HFFc6 (cell line): ENCODE data around the gene LHPP. TPM values are rescaled to one million over a fixed set of nuclear protein-coding genes. Genes with fewer than 3 reads are reported as not detected.
A peak's percentile ranks its signal among the peaks of the same experiment; 100 is the strongest.

Experiments used
- DNase-seq: peaks from one replicate; pipeline ENCODE4 v3.0.0-alpha.2; 2018
- H3K27ac Mint-ChIP-seq: 2 replicates; pipeline ENCODE4 v1.8.0; 2020; ENCODE audit warnings: mild to moderate bottlenecking, mixed read lengths
- H3K27me3 Mint-ChIP-seq: 2 replicates; pipeline ENCODE4 v1.8.0; 2021; ENCODE audit warnings: mild to moderate bottlenecking, moderate library complexity, mixed read lengths; ENCODE audit not compliant: insufficient read depth
- H3K36me3 Mint-ChIP-seq: 2 replicates; pipeline ENCODE4 v1.8.0; 2021; ENCODE audit warnings: low read depth, mixed read lengths
- H3K4me1 Mint-ChIP-seq: 2 replicates; pipeline ENCODE4 v1.8.0; 2020; ENCODE audit warnings: low read depth, mixed read lengths
- H3K4me3 Mint-ChIP-seq: 2 replicates; pipeline ENCODE4 v1.8.0; 2020; ENCODE audit warnings: mild to moderate bottlenecking, moderate library complexity, mixed read lengths
- H3K9me3 Mint-ChIP-seq: 2 replicates; pipeline ENCODE4 v1.8.0; 2020; ENCODE audit warnings: mild to moderate bottlenecking, mixed read lengths
- CTCF ChIP-seq: fragments of 200-600 bp; sonication (generic); IDR thresholded peaks from 2 replicates; pipeline ENCODE4 v1.5.0; 2021; ENCODE audit warnings: antibody characterized with exemption, mild to moderate bottlenecking
- total RNA-seq, 6 experiments: library from RNA; stranded (reverse); fragmentation: NEBNext Ultra II Directional; extraction: Animal tissue kit (Norgen Biotek cat#: 25700); gene quantifications; 2 replicates in 1 of 6; 3 replicates in 5 of 6; pipeline ENCODE4 v1.2.3, GENCODE V29; 2021

Gene LHPP
- total RNA-seq, 6 experiments from 2014 or later: 12.5 to 17.3 (median 14.0) TPM

DNA sequence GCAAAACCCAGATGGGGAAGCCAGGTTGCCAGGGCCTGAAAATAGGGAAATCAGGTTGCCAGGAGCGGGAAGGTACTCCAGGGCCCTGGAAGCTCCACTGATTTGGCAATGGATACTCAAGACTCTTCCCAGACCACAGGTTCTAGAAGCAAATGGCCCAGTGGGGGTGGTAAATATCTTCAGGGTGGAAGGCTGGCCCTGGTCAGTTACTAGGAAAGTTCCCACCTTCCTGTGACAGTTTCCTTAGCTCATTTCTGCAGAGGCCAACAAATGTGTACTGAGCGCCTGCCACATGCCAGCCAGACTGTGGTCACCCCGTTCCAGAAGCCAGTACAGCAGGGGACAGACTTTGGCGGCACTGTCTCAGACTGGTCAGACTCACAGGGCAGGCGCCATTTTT is 168.9 kb downstream of the LHPP start:
- Mint-ChIP-seq H3K4me1 (no peaks in the 10 kb centered on the region), H3K36me3 (no peaks in the 10 kb centered on the region), H3K27ac (no peak overlapping the region), H3K9me3 (no peaks in the 10 kb centered on the region), H3K27me3 (no peaks in the 10 kb centered on the region), H3K4me3 (no peak overlapping the region)
- DNase-seq: no peak
- TF ChIP-seq CTCF: no peak

GRCh38 chr10:124632064-124632531 is 170.5 kb downstream of the LHPP start:
- Mint-ChIP-seq H3K4me3 (no peak overlapping the region), H3K27ac (no peak overlapping the region), H3K4me1 (no peaks in the 10 kb centered on the region), H3K27me3 (no peaks in the 10 kb centered on the region), H3K9me3 (no peaks in the 10 kb centered on the region), H3K36me3 (no peaks in the 10 kb centered on the region)
- peak; percentile 44 for TF ChIP-seq CTCF
- no peak for DNase-seq

DNA sequence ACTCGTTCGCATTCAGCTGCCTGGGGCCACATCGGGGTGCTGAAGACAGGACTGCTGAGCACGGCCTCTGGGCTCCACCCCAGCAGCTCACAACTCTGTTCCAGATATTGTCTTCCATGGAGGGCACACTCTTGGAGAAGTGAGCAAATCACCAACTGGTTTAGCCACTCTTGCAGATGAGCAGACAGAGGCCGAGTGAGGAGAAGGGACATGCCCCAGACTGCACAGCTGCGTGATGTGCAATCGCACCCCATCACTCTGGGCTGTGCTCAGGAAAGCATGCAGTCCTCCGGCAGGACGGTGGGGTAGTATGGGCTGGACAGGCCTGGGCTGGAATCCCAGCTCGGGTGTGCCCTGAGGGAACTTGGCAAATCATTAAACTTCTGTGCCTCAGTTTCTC is 170.9 kb downstream of the LHPP start:
- no peaks in the 10 kb centered on the region for H3K27me3 Mint-ChIP-seq
- no peak overlapping the region for H3K4me3 Mint-ChIP-seq
- no peak for DNase-seq
- H3K36me3 Mint-ChIP-seq: no peaks in the 10 kb centered on the region
- TF ChIP-seq CTCF: no peak
- H3K27ac Mint-ChIP-seq: no peak overlapping the region
- H3K9me3 Mint-ChIP-seq: no peaks in the 10 kb centered on the region
- no peaks in the 10 kb centered on the region for H3K4me1 Mint-ChIP-seq

DNA sequence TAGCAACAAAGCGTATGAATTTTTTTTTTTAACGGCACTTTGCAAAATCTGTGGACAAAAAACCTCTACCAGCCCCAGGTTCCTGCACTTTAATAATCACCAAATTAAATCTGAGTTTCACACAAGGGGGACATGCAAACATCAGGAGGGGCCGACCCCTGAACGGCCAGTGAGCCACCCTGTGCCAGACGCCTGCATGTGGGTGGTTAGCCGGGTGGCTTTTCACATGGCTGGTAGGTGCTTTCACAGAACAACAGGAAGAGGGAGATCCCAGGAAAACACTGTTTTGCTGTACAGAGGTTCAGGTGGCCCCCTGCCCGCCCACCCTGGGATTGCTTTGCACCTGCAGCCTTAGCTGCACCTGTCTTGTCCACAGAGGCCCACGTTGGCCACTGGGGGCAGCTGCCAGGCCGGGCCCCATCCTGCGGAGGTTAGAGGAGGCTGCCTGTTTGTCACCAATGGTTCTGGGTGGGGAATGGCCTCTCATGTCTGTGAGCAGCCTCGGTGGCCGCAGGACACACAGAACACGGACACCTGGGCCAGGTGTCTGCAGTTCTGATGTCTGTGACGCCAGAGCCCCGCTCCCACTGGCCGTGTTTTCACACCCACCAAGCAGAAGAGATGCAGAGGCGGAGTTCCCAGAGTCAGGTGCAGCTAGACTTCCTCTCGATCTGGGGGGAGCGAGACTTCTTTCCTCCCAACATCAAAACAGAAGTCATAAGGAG is 174.8 kb downstream of the LHPP start:
- peaks cover 3% of the 10 kb centered on the region for H3K27me3 Mint-ChIP-seq
- no peaks in the 10 kb centered on the region for H3K36me3 Mint-ChIP-seq
- H3K4me1 Mint-ChIP-seq: peaks cover 10% of the 10 kb centered on the region
- TF ChIP-seq CTCF: peak; percentile 23; the same call in 1 of the 2 replicates
- H3K27ac Mint-ChIP-seq: no peak overlapping the region
- H3K9me3 Mint-ChIP-seq: no peaks in the 10 kb centered on the region
- H3K4me3 Mint-ChIP-seq: no peak overlapping the region
- no peak for DNase-seq

DNA sequence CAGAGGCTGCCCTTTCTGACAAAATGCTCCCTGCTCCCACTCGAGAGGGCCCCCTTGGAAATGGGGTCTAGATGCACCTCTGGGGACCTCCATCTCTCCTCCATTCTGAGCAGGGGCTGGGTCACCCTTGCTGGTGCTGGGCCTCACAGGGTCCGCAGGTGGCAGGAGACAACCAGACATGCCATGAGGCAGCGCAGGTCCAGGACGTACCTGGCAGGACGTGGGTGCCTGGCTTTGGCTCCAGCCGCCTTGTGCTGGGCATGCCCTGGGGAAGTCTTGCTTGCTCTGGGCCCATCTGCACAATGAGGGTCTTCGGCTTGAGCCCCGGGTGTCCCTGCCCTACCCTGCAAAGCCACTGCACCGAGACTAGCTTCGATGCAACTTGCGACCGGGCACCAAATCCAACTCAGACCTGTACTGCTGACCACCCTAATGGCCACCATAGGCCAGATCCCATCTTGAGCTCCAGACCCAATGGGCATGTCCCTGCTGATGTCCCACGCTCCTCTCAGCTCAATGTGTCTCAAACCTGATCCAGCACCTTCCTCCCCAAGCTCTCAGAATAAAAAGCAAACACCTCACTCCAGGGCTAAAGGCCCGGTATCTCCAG is 175.6 kb downstream of the LHPP start:
- no peak overlapping the region for H3K4me3 Mint-ChIP-seq
- H3K9me3 Mint-ChIP-seq: no peaks in the 10 kb centered on the region
- no peak overlapping the region for H3K27ac Mint-ChIP-seq
- no peak for TF ChIP-seq CTCF
- peaks cover 14% of the 10 kb centered on the region for H3K4me1 Mint-ChIP-seq
- peaks cover 3% of the 10 kb centered on the region for H3K27me3 Mint-ChIP-seq
- no peaks in the 10 kb centered on the region for H3K36me3 Mint-ChIP-seq
- no peak for DNase-seq
